Hypothalamus (tissue), 51 donors: ENCODE data around the gene LRRK2.
"Not testable (repeated sequence)": the region's sequence is repeated elsewhere in the genome, so short reads cannot be mapped to it uniquely, and the experiment has no call there.

ENCODE experiments used
- DNase-seq, 51 donors: peaks; one replicate each; lab custom pipeline; 2025; lab: John Stamatoyannopoulos, UW

LRRK2 gene

DNA sequence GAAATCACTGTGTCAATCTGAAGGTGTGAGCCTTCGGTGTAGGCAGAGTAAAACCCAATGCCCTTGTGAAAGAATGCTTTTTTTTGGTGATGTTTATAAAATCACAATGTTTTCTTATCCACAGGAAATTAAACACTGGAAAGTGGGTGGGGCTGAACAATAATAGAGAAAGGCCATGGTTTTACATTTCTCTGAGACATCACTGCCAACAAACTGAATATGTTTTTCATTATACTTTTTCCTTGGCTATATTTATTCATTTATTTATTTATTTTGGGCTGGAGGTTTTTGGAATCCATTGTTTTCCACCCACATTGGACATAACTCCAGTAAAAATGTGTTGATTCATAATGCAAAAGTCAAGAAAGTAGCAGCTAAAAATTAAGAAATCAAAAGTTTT, 16.9 kb downstream of the LRRK2 start:
- no peak for DNase-seq

GRCh38 chr12:40244526-40245156, 19.8 kb downstream of the LRRK2 start:
- not testable (repeated sequence) for DNase-seq

DNA sequence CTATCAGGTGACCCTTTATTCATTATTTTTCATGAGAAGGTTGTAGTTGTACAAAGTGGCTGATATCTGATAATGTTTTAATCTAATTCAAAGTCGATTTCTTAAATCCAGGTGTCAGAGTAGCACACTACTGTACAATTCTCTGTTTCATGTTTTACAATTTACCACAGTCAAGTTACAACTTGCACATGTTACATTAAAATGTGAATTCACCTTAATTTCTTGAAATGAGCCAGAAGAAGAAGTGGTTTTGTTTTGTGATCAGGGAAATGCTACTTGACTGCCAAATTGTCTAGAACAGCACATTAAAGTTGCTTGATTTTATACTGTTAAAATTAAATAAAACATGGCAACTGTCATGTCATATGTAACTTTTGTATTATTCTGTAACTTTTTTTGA, 23.2 kb downstream of the LRRK2 start:
- no peak for DNase-seq

DNA sequence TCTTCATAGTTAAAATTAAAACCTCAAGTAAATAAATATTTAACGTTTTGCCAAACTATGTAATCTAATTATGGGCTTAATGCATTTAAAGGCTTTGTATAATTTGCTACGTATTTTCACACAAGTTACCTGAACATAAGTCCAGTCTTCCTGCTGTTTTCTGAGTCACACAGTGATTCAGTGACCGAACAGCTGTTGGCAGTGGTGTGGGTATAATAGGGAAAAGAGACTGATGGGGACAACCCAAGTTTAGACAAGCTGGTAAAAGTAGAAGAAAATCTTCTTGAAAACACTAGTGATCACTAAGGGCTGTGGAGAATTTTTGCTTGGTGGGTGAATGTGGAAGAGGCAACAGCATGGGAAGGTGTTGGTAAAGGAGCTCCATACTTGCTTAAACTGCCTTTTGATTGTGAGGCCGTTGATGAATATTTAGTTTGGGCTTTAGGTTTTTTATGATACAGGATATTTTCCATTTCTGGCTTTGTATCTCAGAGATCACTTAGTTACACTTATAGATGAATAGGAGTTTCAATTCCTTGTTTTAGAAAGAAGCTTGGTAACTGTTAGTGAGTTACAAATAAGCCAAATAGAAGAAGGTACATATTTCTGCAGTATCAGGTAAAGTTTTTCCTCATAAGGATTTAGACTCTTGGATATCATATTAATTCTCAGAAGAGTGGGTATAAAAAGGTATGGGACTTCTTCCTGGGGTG, 23.9 kb downstream of the LRRK2 start:
- no peak for DNase-seq

DNA sequence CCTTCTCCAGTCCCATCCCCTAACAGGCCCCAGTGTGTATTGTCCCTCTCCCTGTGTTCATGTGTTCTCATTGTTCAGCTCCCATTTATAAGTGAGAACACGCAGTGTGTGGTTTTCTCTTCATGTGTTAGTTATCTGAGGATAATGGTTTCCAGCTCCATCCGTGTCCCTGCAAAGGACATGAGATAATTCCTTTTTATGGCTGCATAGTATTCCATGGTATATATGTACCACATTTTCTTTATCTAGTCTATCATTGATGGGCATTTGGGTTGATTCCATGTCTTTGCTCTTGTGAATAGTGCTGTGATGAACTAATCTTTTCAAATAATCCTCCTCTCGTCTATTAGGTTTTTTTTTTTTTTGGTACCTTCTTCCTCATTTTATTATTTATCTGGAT, 25.9 kb downstream of the LRRK2 start:
- DNase-seq = not testable (repeated sequence)

DNA sequence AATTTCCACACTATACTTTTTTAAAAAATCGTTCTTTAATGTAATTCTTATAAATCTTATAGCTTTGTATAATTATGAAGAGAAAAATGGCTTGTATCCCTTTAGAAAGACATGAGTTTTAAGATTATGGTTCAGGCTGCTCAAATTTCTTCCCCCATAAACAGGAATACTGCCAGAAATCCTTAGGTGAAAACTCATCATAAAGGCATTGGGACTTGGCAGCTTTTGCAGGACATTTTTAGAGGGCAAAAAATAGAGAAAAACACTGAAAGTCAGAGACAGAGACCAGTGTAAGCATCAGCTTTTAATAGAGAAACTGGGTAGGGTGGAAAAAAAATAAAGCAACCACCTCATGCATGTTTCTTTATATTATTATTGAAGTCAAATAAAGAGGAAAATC, 29.1 kb downstream of the LRRK2 start:
- no peak for DNase-seq

- no peak for DNase-seq
Observed at GRCh38 chr12:40254455-40255085, 29.8 kb downstream of the LRRK2 start.

DNA sequence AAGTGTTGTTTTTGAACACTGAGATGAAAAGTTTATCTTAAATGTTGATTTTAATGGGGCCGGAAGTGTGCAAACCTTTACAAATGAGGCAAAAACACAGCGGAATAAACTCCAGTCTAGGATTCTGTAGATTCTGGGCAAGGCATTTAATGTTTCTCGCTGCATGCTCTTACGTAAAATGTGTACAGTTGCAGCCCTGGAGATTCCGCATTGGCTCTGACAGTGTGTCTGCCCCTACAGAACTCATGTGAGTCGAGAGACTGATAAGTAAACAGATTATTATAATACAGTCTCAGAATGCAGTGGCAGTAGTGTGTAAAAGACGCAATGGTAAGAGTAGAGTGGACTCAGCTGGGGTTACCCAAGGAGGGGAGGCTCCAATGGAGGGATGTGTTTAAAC, 33.6 kb downstream of the LRRK2 start:
- DNase-seq = no peak

DNA sequence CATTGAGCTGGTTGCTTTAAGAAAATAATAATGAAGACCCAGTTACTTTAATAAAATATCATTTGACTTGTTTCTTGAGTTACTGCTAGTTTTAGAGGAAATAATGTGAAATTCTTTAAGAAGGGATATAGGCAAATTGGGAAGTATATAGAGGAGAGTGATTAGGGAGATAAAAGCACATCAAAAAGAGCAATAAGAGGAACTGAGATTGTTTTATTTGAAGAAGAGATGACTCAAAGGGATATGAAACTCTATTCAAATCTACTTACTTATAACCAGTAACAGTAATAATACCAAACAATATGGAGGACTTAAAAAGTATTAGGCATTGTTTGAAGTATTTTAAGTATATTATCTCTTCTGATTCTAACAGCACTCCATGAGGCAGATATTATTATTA, 37.1 kb downstream of the LRRK2 start:
- no peak for DNase-seq

GRCh38 chr12:40262657-40263056, 37.9 kb downstream of the LRRK2 start:
- DNase-seq = no peak

DNA sequence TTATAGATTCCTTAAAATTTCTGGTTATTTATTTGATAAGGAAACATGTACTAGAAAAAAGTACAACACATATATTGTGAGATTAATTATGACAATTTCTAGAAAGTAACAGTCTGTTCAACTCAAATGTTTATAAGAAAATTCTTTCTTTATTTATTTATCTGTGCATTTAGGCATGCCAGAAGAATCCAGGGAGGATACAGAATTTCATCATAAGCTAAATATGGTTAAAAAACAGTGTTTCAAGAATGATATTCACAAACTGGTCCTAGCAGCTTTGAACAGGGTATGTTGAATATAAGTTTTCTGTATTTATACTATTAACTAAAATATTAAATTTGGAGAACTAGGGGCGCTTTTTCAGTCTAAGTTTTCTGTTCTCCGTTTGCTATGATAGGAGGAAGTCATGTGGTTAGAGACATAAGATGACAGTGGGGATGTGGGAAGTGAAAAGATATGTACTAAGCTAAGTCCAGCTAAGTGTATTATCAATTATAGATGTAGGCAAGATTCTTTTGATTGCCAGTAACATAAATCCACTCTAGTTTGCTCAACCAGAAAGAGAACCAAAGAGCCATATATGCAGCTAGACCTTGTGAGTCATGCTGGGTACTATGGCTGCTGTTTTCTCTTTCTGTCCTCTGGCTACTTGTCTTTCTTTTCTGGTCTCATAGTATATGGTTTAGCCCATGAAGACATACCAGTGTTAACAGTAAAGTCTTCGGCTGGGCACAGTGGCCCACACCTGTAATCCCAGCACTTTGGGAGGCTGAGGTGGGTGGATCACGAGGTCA, 39.0 kb downstream of the LRRK2 start:
- DNase-seq = no peak

GRCh38 chr12:40271981-40272664, 47.3 kb downstream of the LRRK2 start:
- no peak for DNase-seq

- no peak for DNase-seq
Observed at GRCh38 chr12:40281791-40282364, 57.1 kb downstream of the LRRK2 start.

DNA sequence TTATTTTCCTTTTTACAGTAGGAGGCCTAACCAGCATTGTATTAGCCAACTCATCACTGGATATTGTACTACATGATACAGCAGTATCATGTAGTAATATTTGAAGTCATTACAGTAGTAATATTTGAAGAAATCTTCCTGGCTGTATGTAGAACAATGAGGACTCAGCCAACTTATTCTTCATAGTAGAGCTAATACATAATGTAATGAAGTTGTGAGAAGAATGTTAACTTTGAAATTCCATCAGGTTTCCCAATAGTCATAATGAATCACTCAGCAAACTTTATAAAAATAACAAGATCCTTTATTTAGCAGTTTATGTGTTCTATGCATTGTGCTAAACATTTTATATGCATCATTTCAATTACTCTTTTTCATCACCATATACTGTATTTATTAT, 61.8 kb downstream of the LRRK2 start:
- DNase-seq = no peak

DNA sequence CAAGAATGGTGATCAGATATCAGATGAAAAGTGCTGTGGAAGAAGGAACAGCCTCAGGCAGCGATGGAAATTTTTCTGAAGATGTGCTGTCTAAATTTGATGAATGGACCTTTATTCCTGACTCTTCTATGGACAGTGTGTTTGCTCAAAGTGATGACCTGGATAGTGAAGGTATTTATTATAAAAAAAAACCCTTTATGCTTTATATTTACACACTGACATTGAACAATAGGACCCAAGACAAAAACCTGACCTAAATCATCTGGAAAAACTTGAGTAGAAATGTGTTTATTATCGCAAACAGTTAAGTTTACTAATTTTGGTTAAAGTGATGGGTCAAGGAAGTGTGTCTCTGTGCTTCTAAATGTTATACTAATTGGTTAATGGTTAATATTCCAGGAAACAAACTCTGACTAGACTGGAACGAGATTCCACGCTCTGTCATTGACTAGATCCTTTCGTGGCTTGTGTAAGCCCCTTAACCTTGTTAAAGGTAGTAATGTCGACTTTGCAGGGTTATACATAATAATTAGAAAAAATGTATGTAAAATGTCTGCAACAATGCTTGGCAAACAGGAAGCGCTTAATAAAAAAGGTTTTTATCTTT, 62.7 kb downstream of the LRRK2 start:
- DNase-seq = no peak

GRCh38 chr12:40292788-40293429, 68.1 kb downstream of the LRRK2 start:
- no peak for DNase-seq

GRCh38 chr12:40298341-40298740, 73.5 kb downstream of the LRRK2 start:
- no peak for DNase-seq

DNA sequence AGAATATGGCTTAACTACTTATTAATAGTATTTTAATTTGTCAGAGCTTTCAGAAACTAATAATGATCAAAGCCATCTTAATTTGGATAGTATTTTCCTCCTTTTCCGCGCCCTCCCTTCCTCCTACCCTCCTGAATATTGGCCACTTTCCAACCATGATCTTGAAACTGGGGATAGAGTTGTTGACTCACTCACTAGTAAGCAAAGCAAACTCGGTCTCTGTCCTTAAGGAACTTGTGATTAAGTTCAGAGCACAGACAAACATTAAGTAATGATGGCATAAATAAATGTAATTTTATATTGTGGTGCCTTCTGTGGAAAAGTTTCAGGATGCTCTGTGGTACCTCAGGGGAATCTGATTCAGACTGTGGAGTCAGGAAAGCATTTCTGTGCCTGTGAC, 75.7 kb downstream of the LRRK2 start:
- DNase-seq = no peak

DNA sequence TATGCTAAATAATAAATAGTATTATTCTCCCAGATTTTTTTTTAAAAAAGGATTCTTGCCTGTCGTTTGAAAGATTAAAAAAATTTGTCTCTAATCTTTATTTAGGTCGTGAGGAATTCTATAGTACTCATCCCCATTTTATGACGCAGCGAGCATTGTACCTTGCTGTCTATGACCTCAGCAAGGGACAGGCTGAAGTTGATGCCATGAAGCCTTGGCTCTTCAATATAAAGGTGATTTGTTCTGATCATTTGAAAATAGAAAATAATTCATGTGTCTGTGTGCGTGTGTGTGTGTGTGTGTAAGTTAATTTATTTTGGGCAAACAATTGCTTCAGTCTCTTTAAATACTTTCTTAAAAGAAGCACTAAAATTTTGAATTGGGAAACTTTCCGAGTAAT, 84.2 kb downstream of the LRRK2 start:
- no peak for DNase-seq
